ENCODE data around the gene RASSF3. TPM values are rescaled to one million over a fixed set of nuclear protein-coding genes. Genes with fewer than 3 reads are reported as not detected.

The RASSF3 gene
- polyA plus RNA-seq, 1 donor (not counting 4 experiments of a cell fraction or from before 2014, with no cell fraction given) = 9.6 TPM

DNA sequence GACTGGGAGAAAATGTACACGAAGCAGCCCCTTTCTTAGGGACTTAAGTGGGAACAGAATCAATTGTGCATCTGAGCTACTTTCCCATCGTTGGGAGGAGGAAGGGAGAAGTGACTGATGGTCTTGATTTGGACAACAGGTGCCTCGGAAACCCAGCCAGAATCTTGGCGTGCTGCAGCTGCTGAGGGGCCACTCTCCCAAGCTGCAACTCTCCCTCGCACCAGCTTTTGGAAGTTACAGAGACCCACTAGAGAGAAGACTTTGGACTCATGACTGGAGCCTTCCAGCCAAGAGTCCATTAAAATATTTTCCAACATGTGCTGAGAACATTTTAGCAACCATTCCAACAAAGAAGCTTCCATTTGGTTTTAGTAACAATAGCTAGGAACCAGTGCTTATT is 96.6 kb downstream of the RASSF3 start:
- Histone ChIP-seq H3K4me1 (ENCODE audit: control insufficient read depth, extremely low read depth, insufficient read depth, low read length) (no peaks in the 10 kb centered on the region), H3K9me3 (ENCODE audit: control insufficient read depth, low read depth, low read length) (no peaks in the 10 kb centered on the region), H3K9ac (ENCODE audit: control insufficient read depth, extremely low read depth, insufficient read depth, low read length) (no peak overlapping the region), H3K36me3 (ENCODE audit: control insufficient read depth in 2 of 2, extremely low read depth in 1 of 2, insufficient read depth in 2 of 2, low read length in 2 of 2) (no peaks in the 10 kb centered on the region), H3K9me1 (ENCODE audit: control insufficient read depth, extremely low read depth, insufficient read depth, low read length) (no peaks in the 10 kb centered on the region), H4K20me1 (ENCODE audit: control insufficient read depth, extremely low read depth, insufficient read depth, low read length) (no peaks in the 10 kb centered on the region), H3K4me2 (ENCODE audit: control insufficient read depth, extremely low read depth, insufficient read depth, low read depth, low read length) (no peak overlapping the region), H2AFZ (ENCODE audit: control insufficient read depth, low read length) (no peak overlapping the region), H3K27ac (ENCODE audit: control insufficient read depth, insufficient read depth, low read length) (no peak overlapping the region), H3K27me3 (ENCODE audit: control insufficient read depth, extremely low read depth, insufficient read depth, low read length) (no peaks in the 10 kb centered on the region), H3K79me2 (ENCODE audit: control insufficient read depth, insufficient read depth, low read length) (no peaks in the 10 kb centered on the region), H3K4me3 (ENCODE audit: control insufficient read depth in 2 of 3, extremely low read depth in 1 of 3, insufficient read depth in 2 of 3, low read depth in 1 of 3, low read length in 3 of 3) (no peak overlapping the region)
- FAIRE-seq (no peak), DNase-seq (ENCODE audit: low read depth, low spot score) (no peak)
- no peak for TF ChIP-seq EZH2 (IDR thresholded peaks at IDR 0.05; ENCODE audit: low read length)
- TF ChIP-seq, protein P1, sequence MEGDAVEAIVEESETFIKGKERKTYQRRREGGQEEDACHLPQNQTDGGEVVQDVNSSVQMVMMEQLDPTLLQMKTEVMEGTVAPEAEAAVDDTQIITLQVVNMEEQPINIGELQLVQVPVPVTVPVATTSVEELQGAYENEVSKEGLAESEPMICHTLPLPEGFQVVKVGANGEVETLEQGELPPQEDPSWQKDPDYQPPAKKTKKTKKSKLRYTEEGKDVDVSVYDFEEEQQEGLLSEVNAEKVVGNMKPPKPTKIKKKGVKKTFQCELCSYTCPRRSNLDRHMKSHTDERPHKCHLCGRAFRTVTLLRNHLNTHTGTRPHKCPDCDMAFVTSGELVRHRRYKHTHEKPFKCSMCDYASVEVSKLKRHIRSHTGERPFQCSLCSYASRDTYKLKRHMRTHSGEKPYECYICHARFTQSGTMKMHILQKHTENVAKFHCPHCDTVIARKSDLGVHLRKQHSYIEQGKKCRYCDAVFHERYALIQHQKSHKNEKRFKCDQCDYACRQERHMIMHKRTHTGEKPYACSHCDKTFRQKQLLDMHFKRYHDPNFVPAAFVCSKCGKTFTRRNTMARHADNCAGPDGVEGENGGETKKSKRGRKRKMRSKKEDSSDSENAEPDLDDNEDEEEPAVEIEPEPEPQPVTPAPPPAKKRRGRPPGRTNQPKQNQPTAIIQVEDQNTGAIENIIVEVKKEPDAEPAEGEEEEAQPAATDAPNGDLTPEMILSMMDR (optimal IDR thresholded peaks at IDR 0.05 in 1 of 3, IDR thresholded peaks at IDR 0.05 in 1 of 3, conservative IDR thresholded peaks at IDR 0.05 in 1 of 3; ENCODE audit: extremely low read depth in 1 of 3, insufficient read depth in 2 of 3, low read length in 3 of 3) = no peak
- dilution Hi-C loops (cut with MboI; ENCODE audit: extremely low pct_ligation_motif_present, low sequenced_read_pairs) = no loop called here

DNA sequence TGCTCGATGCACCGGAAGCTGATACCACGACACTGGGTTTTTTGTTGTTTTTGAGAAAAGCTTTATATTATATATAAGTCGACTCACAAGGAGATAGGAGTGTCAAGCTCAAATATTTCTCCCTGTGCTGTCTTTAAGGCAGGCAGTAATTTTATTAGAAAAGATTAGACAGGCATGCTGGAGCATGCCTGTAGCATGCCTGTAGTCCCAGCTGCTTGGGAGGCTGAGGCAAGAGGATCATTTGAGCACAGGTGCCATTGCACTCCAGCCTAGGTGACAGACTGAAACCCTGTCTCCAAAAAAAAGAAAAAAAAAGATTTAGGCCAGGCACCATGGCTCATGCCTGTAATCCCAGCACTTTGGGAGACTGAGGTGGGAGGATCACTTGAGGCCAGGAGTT is 97.1 kb downstream of the RASSF3 start:
- Histone ChIP-seq H3K4me3 (ENCODE audit: control insufficient read depth in 2 of 3, extremely low read depth in 1 of 3, insufficient read depth in 2 of 3, low read depth in 1 of 3, low read length in 3 of 3) (no peak overlapping the region), H3K9me3 (ENCODE audit: control insufficient read depth, low read depth, low read length) (no peaks in the 10 kb centered on the region), H3K9ac (ENCODE audit: control insufficient read depth, extremely low read depth, insufficient read depth, low read length) (no peak overlapping the region), H3K9me1 (ENCODE audit: control insufficient read depth, extremely low read depth, insufficient read depth, low read length) (no peaks in the 10 kb centered on the region), H3K27me3 (ENCODE audit: control insufficient read depth, extremely low read depth, insufficient read depth, low read length) (no peaks in the 10 kb centered on the region), H2AFZ (ENCODE audit: control insufficient read depth, low read length) (no peak overlapping the region), H3K4me1 (ENCODE audit: control insufficient read depth, extremely low read depth, insufficient read depth, low read length) (no peaks in the 10 kb centered on the region), H3K36me3 (ENCODE audit: control insufficient read depth in 2 of 2, extremely low read depth in 1 of 2, insufficient read depth in 2 of 2, low read length in 2 of 2) (no peaks in the 10 kb centered on the region), H4K20me1 (ENCODE audit: control insufficient read depth, extremely low read depth, insufficient read depth, low read length) (no peaks in the 10 kb centered on the region), H3K27ac (ENCODE audit: control insufficient read depth, insufficient read depth, low read length) (no peak overlapping the region), H3K4me2 (ENCODE audit: control insufficient read depth, extremely low read depth, insufficient read depth, low read depth, low read length) (no peak overlapping the region), H3K79me2 (ENCODE audit: control insufficient read depth, insufficient read depth, low read length) (no peaks in the 10 kb centered on the region)
- no peak for FAIRE-seq
- TF ChIP-seq, protein P1 (optimal IDR thresholded peaks at IDR 0.05 in 1 of 3, IDR thresholded peaks at IDR 0.05 in 1 of 3, conservative IDR thresholded peaks at IDR 0.05 in 1 of 3; ENCODE audit: extremely low read depth in 1 of 3, insufficient read depth in 2 of 3, low read length in 3 of 3) = no peak
- DNase-seq (ENCODE audit: low read depth, low spot score) = no peak
- dilution Hi-C loops (cut with MboI; ENCODE audit: extremely low pct_ligation_motif_present, low sequenced_read_pairs) = no loop called here

Measured in keratinocyte (primary cell).